ENCODE data around the gene ANG.
"Not testable (repeated sequence)": the region's sequence is repeated elsewhere in the genome, so short reads cannot be mapped to it uniquely, and the experiment has no call there.

ANG gene

DNA sequence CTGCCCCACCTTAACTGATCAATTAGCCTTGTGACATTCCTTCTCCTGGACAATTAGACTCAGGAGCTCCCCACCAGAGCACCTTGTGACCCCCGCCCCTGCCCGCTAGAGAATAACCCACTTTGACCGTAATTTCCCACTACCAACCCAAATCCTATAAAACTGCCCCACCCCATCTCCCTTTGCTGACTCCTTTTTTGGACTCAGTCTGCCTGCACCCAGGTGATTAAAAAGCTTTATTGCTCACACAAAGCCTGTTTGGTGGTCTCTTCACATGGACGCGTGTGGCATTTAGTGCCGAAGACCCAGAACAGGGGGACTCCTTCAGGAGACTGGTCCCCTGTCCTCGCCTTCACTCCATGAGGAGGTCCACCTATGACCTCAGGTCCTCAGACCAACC is 12.4 kb downstream of the ANG start:
- not testable (repeated sequence) for DNase-seq

- no peak for DNase-seq
These were observed 18.2 kb downstream of the ANG start for GRCh38 chr14:20706657-20707355.

DNA sequence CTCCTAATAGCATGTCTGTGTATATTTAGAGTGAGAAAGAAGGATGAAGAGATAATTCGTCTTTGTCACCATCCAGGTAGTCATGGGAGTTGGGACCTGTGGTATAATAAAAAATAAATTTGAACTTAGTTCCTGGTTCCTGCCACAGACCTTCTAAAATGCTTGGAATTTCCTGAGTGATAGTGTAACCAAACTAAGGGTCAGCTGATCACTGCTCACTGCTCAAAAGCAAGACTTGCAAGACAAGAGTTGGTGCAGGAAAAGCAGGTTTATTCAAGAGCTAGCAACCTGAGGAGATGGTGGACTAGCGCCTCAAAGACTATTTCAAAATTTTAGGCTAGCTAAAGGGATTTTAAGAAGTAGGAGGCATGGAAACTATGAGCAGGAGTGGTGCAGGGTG is 19.1 kb downstream of the ANG start:
- DNase-seq = no peak

GRCh38 chr14:20711261-20711660 is 22.7 kb downstream of the ANG start:
- DNase-seq = no peak

DNA sequence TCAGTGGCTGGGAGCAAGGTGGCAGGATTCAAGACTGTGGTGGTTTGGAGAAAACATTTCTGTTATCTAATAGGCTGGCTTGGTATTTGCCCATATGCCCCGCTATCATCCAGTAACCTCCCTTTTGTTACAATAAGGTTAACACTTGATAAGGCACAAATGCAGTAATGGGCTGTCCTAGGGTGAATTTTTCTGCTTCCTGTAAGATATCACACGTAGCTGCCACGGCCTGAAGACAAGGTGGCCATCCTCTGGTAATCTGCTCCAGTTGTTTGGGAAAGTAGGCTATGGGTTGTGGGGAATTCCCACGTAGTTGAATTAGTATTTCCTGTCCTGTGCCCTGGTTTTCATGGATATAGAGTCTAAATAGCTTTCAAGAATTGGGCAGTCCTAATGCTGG is 23.1 kb downstream of the ANG start:
- no peak for DNase-seq

DNA sequence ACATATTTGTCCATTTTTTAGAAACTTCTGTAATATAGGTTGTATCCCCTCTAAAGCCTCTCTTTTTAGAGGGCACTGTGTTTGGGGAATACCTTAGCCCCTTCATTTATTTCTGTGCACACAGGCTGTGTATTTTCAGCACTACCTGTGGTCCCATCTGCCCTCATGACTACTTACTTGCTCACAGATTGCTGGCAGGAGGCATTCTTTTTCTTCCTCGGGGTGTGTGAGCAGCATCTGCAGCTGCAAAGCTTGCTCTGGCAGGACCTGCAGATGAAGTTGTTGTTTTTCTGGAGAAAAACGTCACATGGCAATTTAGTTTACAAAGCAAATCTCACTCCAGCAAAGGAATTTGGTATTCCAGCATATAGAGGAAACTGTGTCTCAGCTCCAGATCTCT is 24.3 kb downstream of the ANG start:
- no peak for DNase-seq

DNA sequence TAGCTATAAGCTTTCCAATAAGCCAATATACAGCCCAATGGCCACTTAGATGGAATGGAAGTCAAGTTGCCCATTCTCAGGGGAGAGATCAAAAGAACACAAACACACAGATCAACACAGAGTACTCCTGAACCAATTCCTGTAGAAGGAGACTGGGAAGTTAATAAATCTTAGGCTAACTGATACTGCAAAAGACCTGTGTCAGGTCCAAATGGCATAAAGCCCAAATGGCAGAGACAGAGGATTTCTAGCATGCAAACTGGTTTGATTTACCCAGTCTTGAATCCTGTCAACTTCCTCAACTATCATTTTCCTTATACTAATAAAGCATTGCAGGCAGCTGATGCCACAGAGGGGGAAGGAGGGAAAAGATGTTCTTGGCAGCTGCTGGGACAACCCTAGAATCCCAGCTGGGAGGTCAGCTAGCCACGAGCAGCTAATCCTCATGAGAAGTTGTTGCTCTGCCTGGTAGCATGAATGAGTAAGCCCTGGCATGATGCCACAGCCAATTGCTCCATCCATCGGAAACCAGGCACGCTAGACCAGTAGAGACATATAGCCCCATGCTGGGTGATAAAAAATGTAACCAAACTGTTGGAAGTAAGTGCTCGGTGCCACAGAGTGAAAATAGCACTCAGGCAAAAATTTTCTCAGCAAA is 26.2 kb downstream of the ANG start:
- no peak for DNase-seq

DNA sequence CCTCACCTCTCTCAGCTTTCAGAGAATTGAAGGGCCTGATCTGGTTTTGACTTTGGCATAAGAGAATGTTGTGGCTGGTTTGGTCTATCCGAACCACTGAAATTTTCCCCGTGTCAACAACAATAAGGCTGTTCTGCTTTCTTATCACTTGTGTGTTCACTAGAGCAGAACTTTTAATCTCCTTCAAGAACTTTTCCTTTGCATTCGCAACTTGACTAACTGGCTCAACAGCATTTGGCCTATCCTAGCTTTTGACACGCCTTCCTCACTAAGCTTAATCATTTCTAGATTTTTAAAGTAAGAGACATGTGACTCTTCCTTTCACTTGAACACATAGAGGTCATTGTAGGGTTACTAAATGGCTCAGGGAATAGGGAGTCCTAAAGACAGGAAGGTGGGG is 31.2 kb downstream of the ANG start:
- no peak for DNase-seq

DNA sequence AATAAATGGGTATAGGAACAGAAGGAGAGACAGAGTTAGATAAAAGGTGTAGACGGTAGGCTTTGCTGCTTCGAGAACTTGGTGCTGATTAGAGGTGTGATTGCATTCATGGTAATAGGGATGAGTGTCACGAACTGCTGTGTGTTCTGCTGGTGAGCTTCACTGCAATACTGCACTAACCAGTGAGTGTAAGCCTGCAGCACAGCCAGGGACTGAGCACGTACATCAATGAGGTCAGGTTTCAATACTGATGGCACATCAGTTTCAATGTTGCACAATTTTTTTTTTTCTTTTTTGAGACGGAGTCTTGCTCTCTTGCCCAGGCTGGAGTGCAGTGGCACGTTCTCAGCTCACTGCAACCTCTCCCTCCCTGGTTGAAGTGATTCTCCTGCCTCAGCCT is 32.2 kb downstream of the ANG start:
- DNase-seq = no peak

DNA sequence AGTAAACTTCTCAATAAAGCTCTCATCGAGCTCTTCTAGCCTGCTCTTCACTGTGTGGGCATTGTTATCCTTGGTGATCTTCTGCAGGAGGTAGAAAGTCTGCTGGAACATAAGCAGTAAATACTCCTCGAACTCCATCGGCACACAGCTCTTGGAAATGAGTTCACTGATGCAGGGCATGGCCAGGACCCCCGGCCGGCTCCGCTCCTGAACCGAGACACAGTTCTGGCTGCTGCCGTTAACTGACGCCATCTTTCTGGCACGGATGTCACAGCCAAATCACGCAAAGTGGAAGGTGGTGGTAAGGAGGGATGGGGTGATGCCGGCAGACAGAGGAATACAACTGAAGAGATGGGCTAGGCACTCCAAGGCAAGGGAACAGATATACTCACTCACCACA is 33.5 kb downstream of the ANG start:
- DNase-seq = no peak

DNA sequence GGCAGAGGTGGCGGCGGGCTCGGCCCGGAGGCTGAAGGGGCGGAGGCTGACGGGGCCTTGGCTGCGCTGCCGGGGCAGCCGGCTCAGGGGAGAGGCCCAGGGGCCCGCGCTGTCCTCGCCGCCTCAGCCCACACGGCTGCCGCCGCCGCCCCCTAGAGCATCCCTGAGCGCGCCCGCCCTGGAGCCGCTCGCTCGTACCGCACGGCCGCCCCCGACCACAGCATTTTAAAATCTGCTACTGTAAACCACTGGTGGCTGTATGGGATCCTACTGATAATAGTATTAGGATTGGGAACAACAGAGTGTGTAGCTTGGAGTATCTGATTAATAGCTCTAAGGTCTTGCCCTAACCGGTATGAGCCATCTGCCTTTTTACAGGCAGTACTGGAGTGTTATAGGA is 34.9 kb downstream of the ANG start:
- DNase-seq = no peak

DNA sequence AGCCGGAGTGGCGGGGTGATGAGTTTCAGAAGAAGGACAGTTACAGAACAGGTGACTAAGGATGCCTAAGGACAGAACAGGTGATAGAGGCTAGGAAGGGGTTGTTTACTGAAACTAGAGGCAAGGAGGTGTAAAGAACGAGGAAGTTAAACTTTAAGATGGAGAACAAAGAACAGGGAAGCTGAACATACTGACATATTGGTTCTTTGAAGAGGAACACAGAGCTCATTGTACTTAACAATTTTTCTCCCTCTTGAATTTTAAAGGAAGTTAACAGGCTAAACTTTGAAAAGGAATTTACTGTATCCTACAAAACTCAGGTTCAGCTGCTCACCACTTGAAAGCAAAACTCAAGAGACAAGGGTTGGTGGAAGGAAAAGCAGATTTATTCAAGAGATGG is 37.6 kb downstream of the ANG start:
- not testable (repeated sequence) for DNase-seq

- DNase-seq = no peak
These were observed 38.0 kb downstream of the ANG start for GRCh38 chr14:20726531-20726930.

GRCh38 chr14:20730891-20731290 is 42.3 kb downstream of the ANG start:
- no peak for DNase-seq

DNA sequence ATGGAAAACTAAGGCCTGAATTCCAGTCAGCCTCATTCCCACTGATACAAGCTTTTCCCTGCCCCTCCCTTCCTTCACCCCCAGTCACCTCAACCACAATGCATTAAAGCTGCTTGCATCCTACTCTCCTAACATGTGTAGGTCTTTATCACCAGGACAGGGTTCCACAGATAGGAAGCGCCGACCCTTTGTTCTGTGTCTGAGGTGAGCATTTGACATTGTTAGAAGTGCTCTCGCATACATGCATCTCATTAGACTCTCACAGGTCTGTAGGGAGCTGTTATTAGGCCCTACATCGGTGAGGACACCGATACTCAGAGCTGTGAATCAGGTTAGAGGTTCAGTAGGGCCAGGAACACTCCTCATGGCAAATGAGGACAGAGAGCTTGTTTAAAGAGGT is 43.9 kb downstream of the ANG start:
- DNase-seq = no peak

GRCh38 chr14:20732979-20733635 is 44.5 kb downstream of the ANG start:
- no peak for DNase-seq

- no peak for DNase-seq
These were observed 45.3 kb downstream of the ANG start for GRCh38 chr14:20733684-20734429.

GRCh38 chr14:20734430-20734806 is 45.9 kb downstream of the ANG start:
- no peak for DNase-seq

GRCh38 chr14:20738292-20738691 is 49.7 kb downstream of the ANG start:
- not testable (repeated sequence) for DNase-seq

GRCh38 chr14:20742132-20742531 is 53.6 kb downstream of the ANG start:
- no peak for DNase-seq

GRCh38 chr14:20743556-20743955 is 55.0 kb downstream of the ANG start:
- no peak for DNase-seq

All from T1000 (cell line).